GM19240 (cell line): ENCODE data around the gene CEACAM19.
"Not testable (repeated sequence)": the region's sequence is repeated elsewhere in the genome, so short reads cannot be mapped to it uniquely, and the experiment has no call there.

Experiments
- DNase-seq: peaks from one replicate; pipeline ENCODE4 v3.0.0; 2011; ENCODE audit warnings: low spot score; ENCODE audit not compliant: insufficient read length

Gene CEACAM19

GRCh38 chr19:44700547-44700946 lies 29.3 kb downstream of the CEACAM19 start:
- DNase-seq = no peak

GRCh38 chr19:44701228-44701627 lies 29.9 kb downstream of the CEACAM19 start:
- no peak for DNase-seq

GRCh38 chr19:44702551-44703176 lies 31.4 kb downstream of the CEACAM19 start:
- DNase-seq = no peak

- no peak for DNase-seq
Measured at GRCh38 chr19:44703336-44704078, 32.2 kb downstream of the CEACAM19 start.

GRCh38 chr19:44704982-44705381 lies 33.7 kb downstream of the CEACAM19 start:
- DNase-seq = no peak

- DNase-seq = no peak
Measured at GRCh38 chr19:44705502-44706010, 34.3 kb downstream of the CEACAM19 start.

GRCh38 chr19:44706506-44707236 lies 35.4 kb downstream of the CEACAM19 start:
- no peak for DNase-seq

- DNase-seq = no peak
Measured at GRCh38 chr19:44707794-44708193, 36.5 kb downstream of the CEACAM19 start.

- no peak for DNase-seq
Measured at GRCh38 chr19:44708940-44709339, 37.7 kb downstream of the CEACAM19 start.

- not testable (repeated sequence) for DNase-seq
Measured at GRCh38 chr19:44709434-44710266, 38.4 kb downstream of the CEACAM19 start.

GRCh38 chr19:44710483-44710882 lies 39.2 kb downstream of the CEACAM19 start:
- no peak for DNase-seq

- no peak for DNase-seq
Measured at GRCh38 chr19:44712864-44713515, 41.7 kb downstream of the CEACAM19 start.

- DNase-seq = no peak
Measured at GRCh38 chr19:44714597-44715169, 43.4 kb downstream of the CEACAM19 start.

GRCh38 chr19:44717603-44718002 lies 46.3 kb downstream of the CEACAM19 start:
- no peak for DNase-seq

GRCh38 chr19:44718441-44719261 lies 47.4 kb downstream of the CEACAM19 start:
- no peak for DNase-seq

GRCh38 chr19:44719262-44719701 lies 48.0 kb downstream of the CEACAM19 start:
- no peak for DNase-seq

GRCh38 chr19:44720396-44720795 lies 49.1 kb downstream of the CEACAM19 start:
- DNase-seq = not testable (repeated sequence)

GRCh38 chr19:44720945-44721344 lies 49.7 kb downstream of the CEACAM19 start:
- DNase-seq = no peak

- DNase-seq = not testable (repeated sequence)
Measured at GRCh38 chr19:44721369-44721768, 50.1 kb downstream of the CEACAM19 start.
